ENCODE measurements around the gene YBX3.

- no peak for TF ChIP-seq CTCF (IDR thresholded peaks at IDR 0.05)
- no peak for TF ChIP-seq POLR2A (IDR thresholded peaks at IDR 0.05)
These were observed 21.9 kb downstream of the YBX3 start for GRCh38 chr12:10701131-10701681.

Measured in Peyer's patch (tissue), 4 donors.